T-helper 2 cell treated with Interferon-gamma antibody and Interleukin-4, amounts not matched to agents 100 ng/mL and 5 ng/mL, for 36 hours (primary cell): Measurements from ENCODE around the gene CMIP. TPM values are rescaled to one million over a fixed set of nuclear protein-coding genes. Genes with fewer than 3 reads are reported as not detected.

ENCODE experiments used
- intact Hi-C: fragments of 100-400 bp; cut with micrococcal nuclease; formaldehyde crosslinking; loops from one replicate; pipeline ENCODE4 v1.15.1; 2023
- total RNA-seq: library from RNA; stranded (reverse); gene quantifications from 2 replicates; pipeline ENCODE4 v1.2.3, GENCODE V29; 2022

Gene CMIP
- total RNA-seq, 1 donor from 2014 or later, result 64.3 TPM

- intact Hi-C loops, result no loop called here
Observed at GRCh38 chr16:81755915-81756614, 311.5 kb downstream of the CMIP start.

DNA sequence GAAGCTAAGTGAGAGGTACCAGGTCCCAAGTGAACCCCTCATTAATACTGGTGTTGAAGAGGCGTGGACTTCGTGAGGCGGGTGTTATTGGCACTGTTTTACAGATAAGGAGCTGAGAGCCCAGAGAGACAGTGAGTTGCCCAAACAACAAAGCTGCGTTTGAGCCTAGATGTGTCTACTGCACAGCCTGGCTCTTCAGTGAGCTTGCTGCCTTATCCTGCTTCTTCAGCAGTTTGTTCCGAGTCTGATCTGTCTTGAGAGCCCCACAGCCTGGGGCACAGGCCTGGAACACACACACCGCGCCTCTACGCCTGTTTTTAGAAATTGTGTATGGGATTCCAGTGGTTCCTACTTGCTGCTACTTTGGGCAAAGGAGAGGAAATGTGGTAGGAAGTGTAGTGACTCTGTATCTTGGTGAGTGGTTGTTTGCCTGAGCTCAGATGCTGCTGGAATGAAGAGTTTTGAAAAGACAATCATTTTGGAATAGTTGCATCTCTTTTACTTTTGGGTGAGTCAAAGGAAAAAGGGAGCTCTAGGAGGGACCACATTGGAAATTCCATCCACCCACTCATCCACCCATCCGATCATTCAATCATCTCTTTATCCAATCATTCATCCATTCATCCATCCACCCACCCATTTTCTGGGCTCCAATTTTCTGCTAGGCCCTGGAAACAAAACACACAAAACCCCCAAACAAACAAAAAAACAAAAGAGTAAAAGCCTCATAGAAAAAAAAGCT is 312.2 kb downstream of the CMIP start:
- intact Hi-C loops, result no loop called here

- intact Hi-C loops, result no loop called here
Observed at GRCh38 chr16:81758376-81758775, 313.8 kb downstream of the CMIP start.

Other genes with a start within 250 kb of the CMIP start
- not detected in 2 replicates for gene BCO1, start 206.1 kb upstream of the CMIP start, total RNA-seq
- gene GAN, start 129.8 kb upstream of the CMIP start, total RNA-seq, result 7.6 and 8.1 TPM in 2 replicates